GM18498 (cell line): ENCODE measurements around the gene MAD2L2.

Experiments
- ATAC-seq: cut with Tn5 transposase; IDR thresholded peaks from one replicate; pipeline ENCODE4 v1.9.1; 2021; ENCODE audit warnings: mild to moderate bottlenecking, moderate library complexity; ENCODE audit not compliant: unreplicated experiment

The MAD2L2 gene

DNA sequence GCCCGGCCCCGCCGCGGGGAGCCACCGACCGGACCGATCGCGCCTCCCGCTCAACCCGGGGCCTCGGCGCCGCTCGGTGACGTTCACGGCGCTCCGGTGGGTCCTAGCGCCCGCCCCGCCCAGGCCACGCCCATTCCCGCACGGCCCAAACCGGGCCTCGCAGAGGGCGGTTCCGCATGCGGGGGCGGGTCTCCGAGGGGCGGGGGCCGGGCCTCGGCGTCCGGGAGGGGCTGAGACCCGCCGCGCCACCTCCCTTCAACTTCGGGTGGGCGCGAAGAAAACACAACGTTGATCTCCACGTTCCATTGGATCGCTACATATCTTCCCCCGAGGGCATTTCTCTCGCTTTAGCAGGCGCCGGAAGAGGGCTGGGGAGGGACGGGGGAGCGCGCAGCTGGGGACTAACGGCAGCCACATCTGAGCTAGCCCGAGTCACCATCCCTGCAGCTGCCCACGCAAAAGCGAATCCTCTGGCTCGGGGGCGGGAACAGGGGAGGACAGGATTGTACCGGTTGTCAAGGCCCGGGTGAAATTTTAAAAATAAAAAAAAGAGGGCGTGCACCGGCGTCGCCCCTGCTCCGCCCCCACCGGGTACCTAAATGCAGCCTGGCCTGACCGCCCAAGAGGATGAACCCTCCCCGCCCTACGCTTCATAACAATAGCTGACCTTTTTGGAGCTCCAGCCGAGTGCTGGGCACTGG, at the start of gene MAD2L2:
TSS of gene MAD2L2 (minus strand) at position 78 of the 701 bp plus-strand sequence. CDS start 547 bp downstream, outside the sequence.
- peak; percentile 86 for ATAC-seq

- ATAC-seq: no peak
These were observed 49.5 kb upstream of the MAD2L2 start for GRCh38 chr1:11730429-11730891.

DNA sequence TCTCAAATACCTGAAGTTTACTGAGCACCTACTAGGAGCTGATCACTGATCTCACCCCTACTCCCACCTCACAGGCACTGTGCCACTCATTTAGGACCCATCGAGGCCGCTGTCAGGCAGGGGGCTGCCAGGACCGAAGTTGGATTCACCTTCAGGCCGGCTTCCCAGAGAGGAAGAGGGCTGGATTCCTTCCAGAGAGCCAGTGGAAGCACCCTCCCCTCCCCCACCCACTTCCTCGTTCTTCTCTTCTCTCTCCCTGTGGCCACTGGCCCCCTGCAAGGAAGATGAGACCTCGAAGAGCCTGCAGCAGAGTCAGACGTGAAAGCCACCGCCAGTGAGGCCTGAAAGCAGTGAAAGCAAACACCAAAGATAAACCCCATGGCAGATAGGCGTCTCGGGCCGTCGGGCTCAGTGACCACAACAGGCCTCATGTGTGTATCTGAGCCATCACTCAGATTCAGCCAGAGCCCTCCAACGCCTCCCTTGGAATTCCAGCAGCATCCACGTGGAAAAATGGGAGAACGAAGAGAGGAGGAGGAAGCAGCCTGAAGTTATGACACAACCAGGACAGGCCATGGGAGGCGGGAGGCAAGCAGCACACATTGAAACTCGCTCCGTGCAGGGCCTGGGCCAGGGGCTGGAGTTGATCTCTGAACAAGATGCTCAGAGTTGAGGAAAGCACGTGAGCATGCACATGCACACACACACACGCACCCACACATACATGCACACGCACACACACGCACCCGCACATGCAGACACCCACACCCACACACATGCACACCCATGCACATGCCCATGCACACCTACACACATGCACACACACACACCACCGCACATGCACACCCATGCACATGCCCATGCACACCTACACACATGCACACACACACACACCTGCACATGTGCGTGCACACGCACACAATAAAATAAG, 48.8 kb upstream of the MAD2L2 start:
- ATAC-seq: no peak

DNA sequence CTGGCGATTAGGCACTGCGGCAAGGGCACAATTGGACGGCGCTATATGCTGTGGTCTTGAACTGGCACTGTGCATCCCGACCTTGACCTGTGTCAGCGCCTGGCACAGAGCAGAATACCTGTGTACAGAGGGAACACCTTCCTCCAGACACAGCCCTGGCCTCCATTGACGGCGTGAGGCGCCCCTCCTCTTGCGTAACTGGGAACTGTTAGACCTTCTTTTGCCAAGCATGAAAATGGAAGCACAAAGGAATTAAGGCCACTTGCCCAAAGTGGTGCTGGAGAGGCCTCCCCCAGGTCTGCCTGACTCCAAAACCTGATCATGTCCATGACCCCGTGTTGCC, 48.2 kb upstream of the MAD2L2 start:
- no peak for ATAC-seq

GRCh38 chr1:11728126-11728806, 47.3 kb upstream of the MAD2L2 start:
- no peak for ATAC-seq

GRCh38 chr1:11727119-11727518, 46.2 kb upstream of the MAD2L2 start:
- ATAC-seq: no peak

GRCh38 chr1:11725616-11726015, 44.7 kb upstream of the MAD2L2 start:
- no peak for ATAC-seq

DNA sequence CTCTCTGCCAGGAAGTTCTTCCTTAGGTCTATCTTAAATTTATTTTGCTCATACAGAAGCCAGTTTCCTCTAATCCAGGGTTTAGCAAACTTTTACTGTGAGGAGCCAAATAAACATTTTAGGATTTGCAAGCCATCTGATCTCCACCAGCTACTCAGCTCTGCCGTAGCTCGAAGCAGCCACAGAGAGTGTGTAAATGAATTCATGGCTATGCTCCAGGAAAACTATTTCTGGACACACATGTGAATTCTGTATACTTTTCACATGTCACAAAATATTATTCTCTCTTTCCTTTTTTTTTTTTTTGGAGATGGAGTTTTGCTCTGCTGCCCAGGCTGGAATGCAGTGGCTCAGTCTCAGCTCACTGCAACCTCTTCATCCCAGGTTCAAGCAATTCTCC, 41.6 kb upstream of the MAD2L2 start:
- no peak for ATAC-seq

- ATAC-seq: no peak
These were observed 40.4 kb upstream of the MAD2L2 start for GRCh38 chr1:11721311-11721710.

DNA sequence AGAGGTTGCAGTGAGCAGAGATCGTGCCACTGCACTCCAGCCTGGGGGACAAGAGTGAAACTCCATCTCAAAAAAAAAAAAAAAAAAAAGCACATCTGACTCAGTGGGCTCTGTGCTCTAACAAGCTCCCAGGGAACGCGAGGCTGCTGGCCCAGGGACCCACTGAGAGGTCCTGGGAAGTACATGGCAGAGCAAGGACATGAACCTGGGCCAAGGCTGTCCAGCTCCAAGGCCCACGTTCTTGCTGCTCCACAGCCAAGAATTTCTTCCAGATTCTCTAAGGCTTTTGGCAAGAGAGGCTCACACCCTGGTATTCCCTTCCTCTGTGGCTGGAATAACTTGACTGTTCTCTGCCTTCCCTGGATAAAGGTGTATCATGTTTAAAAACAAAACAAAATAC, 39.6 kb upstream of the MAD2L2 start:
- ATAC-seq: no peak

DNA sequence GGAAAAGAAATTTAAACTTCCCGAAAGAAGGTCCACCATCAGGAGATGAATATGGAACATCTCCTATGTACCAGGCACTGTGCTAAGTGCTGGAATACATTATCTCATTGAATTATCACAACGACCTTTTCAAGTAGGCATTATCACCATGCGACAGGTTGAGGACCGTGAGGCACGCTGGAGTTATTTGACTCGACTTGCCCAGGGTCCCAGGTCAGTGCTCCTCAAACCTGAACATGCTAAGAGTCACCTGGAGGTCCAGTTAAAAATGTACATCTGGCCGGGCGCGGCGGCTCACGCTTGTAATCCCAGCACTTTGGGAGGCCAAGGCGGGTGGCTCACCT, 39.1 kb upstream of the MAD2L2 start:
- ATAC-seq: no peak

GRCh38 chr1:11719313-11720032, 38.5 kb upstream of the MAD2L2 start:
- peak; percentile 54 for ATAC-seq

DNA sequence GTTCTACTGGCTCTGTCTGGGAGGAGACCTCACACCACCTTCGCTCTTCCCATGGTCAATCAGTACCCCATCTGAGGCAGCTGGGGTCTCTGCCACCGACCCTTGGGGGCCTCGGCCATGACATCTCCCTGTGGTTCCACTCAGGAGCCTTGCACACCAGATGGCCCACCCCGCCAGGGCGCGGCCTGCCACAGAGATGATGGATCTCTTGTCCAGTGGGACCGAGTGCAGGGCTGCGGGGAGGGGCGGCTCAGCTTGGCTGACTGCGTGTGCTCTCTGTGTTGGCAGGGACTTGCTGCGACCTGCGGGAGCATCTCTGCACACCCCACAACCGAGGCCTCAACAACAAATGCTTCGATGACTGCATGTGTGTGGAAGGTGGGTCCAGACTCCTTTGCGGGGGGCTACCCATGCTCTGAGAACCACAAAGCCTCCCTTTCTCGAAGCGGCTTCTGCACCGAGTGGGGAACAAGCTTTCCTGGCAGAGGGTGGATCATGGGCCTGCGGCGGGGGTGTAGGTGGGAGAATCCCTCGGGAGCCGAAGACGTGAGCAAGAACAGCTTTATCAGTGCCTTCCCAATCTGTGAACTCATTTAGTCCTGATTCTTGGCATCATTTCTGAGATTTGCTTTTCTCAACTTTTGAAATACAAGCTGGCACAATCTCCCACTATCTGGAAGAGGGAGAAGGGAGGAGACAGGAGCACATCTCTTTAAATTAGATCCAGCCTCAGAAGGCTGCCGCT, 34.1 kb upstream of the MAD2L2 start:
- ATAC-seq: no peak

DNA sequence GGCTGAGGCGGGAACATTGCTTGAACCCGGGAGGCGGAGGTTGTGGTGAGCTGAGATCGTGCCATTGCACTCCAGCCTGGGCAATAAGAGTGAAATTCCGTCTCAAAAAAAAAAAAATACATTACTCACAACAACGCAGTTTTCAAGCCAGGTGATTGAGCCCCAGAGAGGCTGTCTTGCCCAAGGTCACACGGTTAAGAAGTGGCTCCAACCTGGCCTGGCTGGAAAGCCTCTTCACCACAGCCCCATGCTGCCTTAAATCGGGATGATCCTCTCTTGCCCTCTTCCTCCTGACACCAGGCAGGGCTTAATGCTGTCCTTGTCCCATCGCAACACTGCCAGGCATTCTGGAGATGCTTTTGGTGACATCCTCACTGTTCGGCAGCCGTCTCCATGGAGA, 32.1 kb upstream of the MAD2L2 start:
- no peak for ATAC-seq

- ATAC-seq: no peak
These were observed 31.3 kb upstream of the MAD2L2 start for GRCh38 chr1:11712285-11712684.

DNA sequence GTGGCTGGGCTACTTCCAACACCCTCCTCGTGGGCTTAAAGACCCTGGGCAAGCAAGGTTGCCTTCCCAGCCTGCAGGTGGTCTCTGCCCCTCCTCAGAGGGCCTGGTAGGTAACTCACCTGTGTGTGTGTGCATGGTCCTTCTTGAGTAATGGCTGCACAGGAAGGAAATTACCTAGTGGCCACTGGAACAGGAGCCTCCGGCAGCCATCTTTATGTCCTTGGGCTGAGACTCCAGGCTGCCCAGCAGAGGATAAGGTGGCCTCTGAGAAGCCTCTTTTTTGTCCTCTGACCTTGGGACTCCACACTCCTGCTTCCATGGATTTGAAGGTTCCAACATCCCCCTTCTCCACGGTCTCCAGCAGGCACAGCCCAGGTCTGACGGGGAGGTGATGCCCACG, 30.5 kb upstream of the MAD2L2 start:
- no peak for ATAC-seq

DNA sequence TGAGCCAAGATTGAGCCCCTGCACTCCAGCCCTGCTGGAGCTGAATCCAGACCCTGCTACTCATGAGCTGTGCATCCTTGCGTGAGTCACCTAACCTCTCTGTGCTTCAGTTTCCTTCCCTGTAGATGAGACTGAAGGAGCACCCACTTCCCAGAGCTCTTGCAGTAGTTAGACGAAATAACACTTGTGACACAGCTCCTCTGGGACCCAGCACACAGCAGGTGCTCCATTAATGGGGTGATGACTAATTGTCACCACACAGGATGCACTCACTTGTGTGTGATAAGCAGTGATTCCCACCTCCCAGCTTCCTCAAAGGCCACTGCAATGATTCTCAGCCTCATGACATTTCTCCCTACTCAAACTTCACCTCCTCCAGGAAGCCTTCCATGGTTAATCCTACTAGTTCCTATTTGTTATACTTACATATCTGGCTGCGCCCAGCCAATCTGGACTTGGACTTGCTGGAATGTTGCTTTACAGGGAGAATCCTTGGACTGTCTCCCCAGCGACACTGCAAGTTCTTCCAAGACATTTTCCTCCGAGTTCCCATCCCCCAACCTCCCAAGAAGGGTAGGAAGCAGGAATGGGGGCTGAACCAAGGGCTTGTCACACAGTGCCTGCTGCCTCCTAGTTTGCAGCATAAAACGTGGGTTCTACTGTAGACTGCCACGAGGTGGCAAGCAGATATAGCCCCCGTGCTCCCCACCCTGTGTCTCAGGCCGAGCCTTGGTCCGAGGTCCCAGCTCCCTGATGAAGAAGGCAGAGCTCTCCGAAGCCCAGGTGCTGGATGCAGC, 27.8 kb upstream of the MAD2L2 start:
- ATAC-seq: no peak

DNA sequence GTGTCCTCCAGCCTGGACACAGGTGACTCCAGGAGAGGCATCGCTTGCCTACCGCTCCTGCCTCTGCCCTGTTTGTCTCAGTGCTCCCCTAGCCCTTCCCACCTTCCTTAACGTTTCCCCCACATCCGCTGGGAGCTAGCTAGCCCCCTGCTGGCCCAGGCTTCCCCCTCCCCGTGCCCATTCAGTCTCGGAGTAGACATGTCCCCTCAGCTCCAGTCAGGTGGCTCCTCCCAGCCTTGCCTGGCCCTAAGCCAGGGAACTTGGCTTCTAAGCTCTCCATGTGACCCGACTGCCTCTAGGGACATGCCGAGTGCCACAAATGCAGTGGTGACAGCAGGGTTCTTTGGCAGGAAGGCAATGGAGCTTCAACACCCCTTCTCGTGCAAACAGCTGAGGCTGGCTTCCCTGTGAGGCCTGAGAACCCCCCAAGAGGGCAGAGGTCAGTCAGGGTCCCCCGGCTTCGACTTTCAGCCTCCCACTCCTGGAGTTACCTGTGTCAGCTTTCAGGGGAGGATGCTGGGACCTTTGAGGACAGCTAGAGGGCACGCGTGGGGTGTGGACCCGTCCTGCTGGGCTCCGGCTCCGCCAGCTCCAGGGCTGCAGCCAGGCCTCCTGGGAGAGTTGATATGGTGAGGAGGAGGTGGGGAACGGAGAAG, 26.8 kb upstream of the MAD2L2 start:
- no peak for ATAC-seq

DNA sequence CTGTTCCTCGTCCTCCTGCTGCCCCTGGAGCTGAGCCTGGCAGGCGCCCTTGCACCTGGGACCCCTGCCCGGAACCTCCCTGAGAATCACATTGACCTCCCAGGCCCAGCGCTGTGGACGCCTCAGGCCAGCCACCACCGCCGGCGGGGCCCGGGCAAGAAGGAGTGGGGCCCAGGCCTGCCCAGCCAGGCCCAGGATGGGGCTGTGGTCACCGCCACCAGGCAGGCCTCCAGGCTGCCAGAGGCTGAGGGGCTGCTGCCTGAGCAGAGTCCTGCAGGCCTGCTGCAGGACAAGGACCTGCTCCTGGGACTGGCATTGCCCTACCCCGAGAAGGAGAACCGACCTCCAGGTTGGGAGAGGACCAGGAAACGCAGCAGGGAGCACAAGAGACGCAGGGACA, 25.3 kb upstream of the MAD2L2 start:
- no peak for ATAC-seq
